Subcutaneous adipose tissue (tissue), 4 donors: ENCODE results near the gene NINL. TPM values are rescaled to one million over a fixed set of nuclear protein-coding genes. Genes with fewer than 3 reads are reported as not detected.

Experiments used
- CTCF ChIP-seq: fragments of 450-650 bp; IDR thresholded peaks from one replicate; pipeline ENCODE4 v1.5.1; 2016; ENCODE audit warnings: low read depth, mild to moderate bottlenecking, control low read depth, antibody characterized with exemption, moderate library complexity
- small RNA-seq: library from RNA; depleted of rRNA; stranded (forward); fragments of <200 nt; gene quantifications from one replicate; pipeline ENCODE3, GENCODE V24; 2016
- total RNA-seq, 4 donors: library from RNA; depleted of rRNA; stranded (reverse); fragments of >200 nt; gene quantifications; one replicate each; pipeline ENCODE4 v1.1.0, GENCODE V29; 2016

Gene NINL
- total RNA-seq, 4 donors from 2014 or later: 4.6 to 10.0 (median 4.8) TPM

- TF ChIP-seq CTCF: no peak
Observed at GRCh38 chr20:25407311-25408169, 177.8 kb downstream of the NINL start, which contains the start of gene GINS1. Gene GINS1 (plus strand): TSS chr20:25407673. CDS start chr20:25407821, 148 bp downstream.

Small RNA genes within 50 kb of the gene (small RNA-seq; reads per million reads assigned to genes)
- not detected for gene RNU6ATAC17P

Other genes with a start within 250 kb of the NINL start
- 10 to 100 TPM; 36.5 to 60.3 (median 51.6) TPM for gene ABHD12, start 194.7 kb downstream of the NINL start, total RNA-seq
- gene GINS1, start 177.9 kb downstream of the NINL start, total RNA-seq: 1 to 10 TPM in 2 of 4 donors, under 1 TPM in 2; 0.16 to 2.2 (median 0.83) TPM
- gene NANP, start 38.5 kb upstream of the NINL start, total RNA-seq: 1 to 10 TPM; 4.0 to 6.2 (median 5.4) TPM
- 10 to 100 TPM; 10.4 to 19.2 (median 16.0) TPM for gene ZNF337, start 111.3 kb upstream of the NINL start, total RNA-seq